ENCODE results near the gene CDPF1. TPM values are rescaled to one million over a fixed set of nuclear protein-coding genes. Genes with fewer than 3 reads are reported as not detected.

Gene CDPF1
- polyA plus RNA-seq, 1 experiment: 12.9 TPM

DNA sequence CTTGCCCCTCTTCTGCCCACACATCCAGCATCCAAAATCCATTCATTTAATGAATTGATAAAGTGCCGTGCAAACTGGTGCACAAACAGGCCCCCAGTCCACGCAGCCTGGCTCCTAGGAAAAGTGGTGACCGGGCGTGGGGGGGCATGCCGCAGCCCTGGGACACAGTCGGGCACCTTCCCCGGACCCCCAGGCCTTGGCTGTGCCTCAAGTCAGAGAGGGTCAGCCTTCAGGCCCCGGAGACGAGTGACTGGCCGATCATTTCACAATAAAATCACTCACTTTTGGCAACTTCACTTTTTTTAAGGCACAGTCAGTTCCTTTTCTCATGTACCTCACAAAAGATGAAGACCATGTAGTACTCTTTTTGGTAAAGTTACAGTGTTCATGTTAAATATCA, 8.0 kb downstream of the CDPF1 start:
- Histone ChIP-seq H3K36me3 (ENCODE audit: control insufficient read depth, insufficient read depth, low read length) (peaks cover 13% of the 10 kb centered on the region), H3K4me3 (ENCODE audit: low read depth, low read length) (no peak overlapping the region), H3K27me3 (ENCODE audit: control insufficient read depth, insufficient read depth, low read length) (no peaks in the 10 kb centered on the region)
- no peak for DNase-seq (ENCODE audit: low read depth)
- ChIA-PET CTCF (interaction anchor here (1.2 kb wide), 1 partner anchor 10 kb away, joined by 4 read pairs; no protein-coding TSS in a partner anchor), POLR2A (no interaction called here)
- TF ChIP-seq, protein P1, sequence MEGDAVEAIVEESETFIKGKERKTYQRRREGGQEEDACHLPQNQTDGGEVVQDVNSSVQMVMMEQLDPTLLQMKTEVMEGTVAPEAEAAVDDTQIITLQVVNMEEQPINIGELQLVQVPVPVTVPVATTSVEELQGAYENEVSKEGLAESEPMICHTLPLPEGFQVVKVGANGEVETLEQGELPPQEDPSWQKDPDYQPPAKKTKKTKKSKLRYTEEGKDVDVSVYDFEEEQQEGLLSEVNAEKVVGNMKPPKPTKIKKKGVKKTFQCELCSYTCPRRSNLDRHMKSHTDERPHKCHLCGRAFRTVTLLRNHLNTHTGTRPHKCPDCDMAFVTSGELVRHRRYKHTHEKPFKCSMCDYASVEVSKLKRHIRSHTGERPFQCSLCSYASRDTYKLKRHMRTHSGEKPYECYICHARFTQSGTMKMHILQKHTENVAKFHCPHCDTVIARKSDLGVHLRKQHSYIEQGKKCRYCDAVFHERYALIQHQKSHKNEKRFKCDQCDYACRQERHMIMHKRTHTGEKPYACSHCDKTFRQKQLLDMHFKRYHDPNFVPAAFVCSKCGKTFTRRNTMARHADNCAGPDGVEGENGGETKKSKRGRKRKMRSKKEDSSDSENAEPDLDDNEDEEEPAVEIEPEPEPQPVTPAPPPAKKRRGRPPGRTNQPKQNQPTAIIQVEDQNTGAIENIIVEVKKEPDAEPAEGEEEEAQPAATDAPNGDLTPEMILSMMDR (IDR thresholded peaks at IDR 0.05; ENCODE audit: insufficient read depth, low read depth, low read length): no peak

DNA sequence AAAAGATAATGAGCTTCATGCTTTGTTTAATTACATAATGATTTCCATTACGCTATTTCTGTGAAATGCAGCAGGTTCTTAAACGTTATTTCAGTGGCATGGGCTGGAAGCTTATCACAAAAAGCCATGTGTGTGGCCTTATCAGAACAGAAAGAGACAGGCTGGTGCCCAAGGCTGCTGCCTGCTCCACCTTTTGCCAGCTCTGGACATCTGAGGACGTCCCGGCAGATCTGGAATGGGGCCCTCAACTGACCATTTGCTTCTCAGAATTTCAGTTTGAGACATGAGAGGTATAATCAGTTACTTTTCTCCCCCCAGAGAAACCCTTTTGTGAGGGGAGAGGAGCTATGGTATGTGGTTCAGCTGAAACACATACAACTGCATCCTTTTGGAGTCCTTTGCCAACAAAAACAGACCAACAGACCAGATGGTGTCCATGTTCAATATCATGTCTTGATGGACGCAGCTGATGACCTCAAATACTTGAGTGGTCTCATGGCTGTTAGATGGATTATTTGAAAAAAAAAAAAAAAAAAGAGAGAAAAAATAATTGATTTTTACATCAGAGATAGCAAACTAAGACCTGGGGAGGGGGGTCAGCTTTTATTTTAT, 8.6 kb downstream of the CDPF1 start:
- Histone ChIP-seq H3K36me3 (ENCODE audit: control insufficient read depth, insufficient read depth, low read length) (peaks cover 13% of the 10 kb centered on the region), H3K27me3 (ENCODE audit: control insufficient read depth, insufficient read depth, low read length) (no peaks in the 10 kb centered on the region), H3K4me3 (ENCODE audit: low read depth, low read length) (no peak overlapping the region)
- ChIA-PET CTCF (interaction anchor here (1.2 kb wide), 1 partner anchor 9 kb away, joined by 4 read pairs; no protein-coding TSS in a partner anchor), POLR2A (no interaction called here)
- TF ChIP-seq, protein P1 (IDR thresholded peaks at IDR 0.05; ENCODE audit: insufficient read depth, low read depth, low read length): no peak
- no peak for DNase-seq (ENCODE audit: low read depth)

DNA sequence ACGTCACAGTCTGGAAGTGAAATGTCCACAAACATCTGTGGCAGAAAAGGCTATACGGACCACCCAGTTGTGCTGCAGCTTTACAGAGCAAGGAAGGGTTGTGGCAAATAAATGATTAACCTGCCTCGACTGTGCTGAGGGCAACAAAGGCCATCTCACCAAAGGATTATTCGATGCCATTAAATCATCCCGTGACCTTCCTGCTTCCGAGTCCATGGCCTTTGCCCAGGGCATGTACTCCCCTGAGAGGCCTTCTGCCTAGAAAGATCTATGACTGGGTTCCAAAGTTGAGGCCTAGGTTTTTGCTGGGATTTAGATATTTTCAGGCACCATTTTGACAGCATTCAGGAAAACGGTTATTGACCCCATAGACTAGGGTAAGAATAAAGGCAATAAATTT, 9.2 kb downstream of the CDPF1 start:
- DNase-seq (ENCODE audit: low read depth): no peak
- ChIA-PET POLR2A (no interaction called here), CTCF (no interaction called here)
- TF ChIP-seq, protein P1 (IDR thresholded peaks at IDR 0.05; ENCODE audit: insufficient read depth, low read depth, low read length): no peak
- H3K27me3 ChIP-seq (ENCODE audit: control insufficient read depth, insufficient read depth, low read length): no peaks in the 10 kb centered on the region
- H3K4me3 ChIP-seq (ENCODE audit: low read depth, low read length): no peak overlapping the region
- peaks cover 13% of the 10 kb centered on the region for H3K36me3 ChIP-seq (ENCODE audit: control insufficient read depth, insufficient read depth, low read length)

DNA sequence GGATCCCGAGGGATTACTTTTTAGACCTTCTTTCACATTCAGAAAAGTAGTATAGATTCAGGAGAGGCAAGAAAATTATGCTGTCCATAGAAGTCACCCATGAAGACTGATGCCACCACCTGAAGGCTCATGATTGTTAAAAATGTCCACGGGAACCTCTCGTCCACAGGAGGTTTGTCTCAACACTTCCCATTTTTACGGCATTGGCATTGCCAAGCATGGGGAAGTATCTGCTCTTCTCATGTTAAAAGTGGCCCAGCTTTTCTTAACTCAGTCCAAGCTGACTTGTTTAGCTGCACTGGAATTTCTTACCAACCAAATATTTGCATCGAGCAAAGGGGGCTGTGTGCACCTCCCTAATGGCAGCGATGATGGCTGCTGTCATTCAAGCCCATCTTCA, 9.6 kb downstream of the CDPF1 start:
- TF ChIP-seq, protein P1 (IDR thresholded peaks at IDR 0.05; ENCODE audit: insufficient read depth, low read depth, low read length): no peak
- Histone ChIP-seq H3K4me3 (ENCODE audit: low read depth, low read length) (no peak overlapping the region), H3K36me3 (ENCODE audit: control insufficient read depth, insufficient read depth, low read length) (peaks cover 13% of the 10 kb centered on the region), H3K27me3 (ENCODE audit: control insufficient read depth, insufficient read depth, low read length) (no peaks in the 10 kb centered on the region)
- POLR2A ChIA-PET: no interaction called here
- DNase-seq (ENCODE audit: low read depth): no peak
- CTCF ChIA-PET: no interaction called here

DNA sequence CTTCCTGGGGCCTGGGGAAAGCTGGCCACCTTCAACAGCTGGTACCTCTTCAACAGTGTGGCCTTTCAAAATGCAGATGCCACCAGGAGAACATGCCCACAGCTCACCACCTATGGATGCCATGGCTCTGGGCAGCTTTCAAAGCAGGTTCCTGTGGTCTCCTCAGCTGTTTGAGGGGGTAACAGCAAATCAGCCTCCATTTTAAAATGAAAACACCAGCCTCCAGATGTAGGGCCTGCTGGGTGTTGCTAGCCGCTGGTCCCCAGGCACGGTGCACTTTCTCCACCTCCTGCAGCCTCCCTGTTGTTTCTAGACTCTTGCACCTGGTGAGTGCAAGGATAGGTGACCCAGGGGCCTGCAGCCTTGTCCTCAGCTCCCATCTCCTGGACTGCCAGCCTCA, 10.0 kb downstream of the CDPF1 start:
- POLR2A ChIA-PET: no interaction called here
- Histone ChIP-seq H3K4me3 (ENCODE audit: low read depth, low read length) (no peak overlapping the region), H3K27me3 (ENCODE audit: control insufficient read depth, insufficient read depth, low read length) (no peaks in the 10 kb centered on the region), H3K36me3 (ENCODE audit: control insufficient read depth, insufficient read depth, low read length) (peaks cover 13% of the 10 kb centered on the region)
- TF ChIP-seq, protein P1 (IDR thresholded peaks at IDR 0.05; ENCODE audit: insufficient read depth, low read depth, low read length): no peak
- DNase-seq (ENCODE audit: low read depth): no peak
- CTCF ChIA-PET: no interaction called here

All from BJ (cell line).